Brain pericyte (primary cell): ENCODE measurements around the gene ZNF586.
A peak's percentile ranks its signal among the peaks of the same experiment; 100 is the strongest.
"Not testable (repeated sequence)": the region's sequence is repeated elsewhere in the genome, so short reads cannot be mapped to it uniquely, and the experiment has no call there.

ENCODE experiments used
- DNase-seq: peaks from one replicate; pipeline ENCODE4 v3.0.0-alpha.2; 2012; ENCODE audit warnings: low read depth, low spot score

Gene ZNF586

GRCh38 chr19:57769345-57770131 lies at the start of gene ZNF586:
Gene ZNF586 (plus strand): TSS chr19:57769676. CDS start chr19:57769843, 167 bp downstream.
- peak; percentile 70 for DNase-seq

GRCh38 chr19:57719901-57720519 lies 49.5 kb upstream of the ZNF586 start:
- no peak for DNase-seq

GRCh38 chr19:57720878-57721277 lies 48.6 kb upstream of the ZNF586 start:
- DNase-seq: no peak

- DNase-seq: not testable (repeated sequence)
These were observed 31.2 kb upstream of the ZNF586 start for GRCh38 chr19:57738320-57738719.

GRCh38 chr19:57738770-57739169 lies 30.7 kb upstream of the ZNF586 start:
- not testable (repeated sequence) for DNase-seq

- DNase-seq: peak; percentile 63
These were observed 22.6 kb upstream of the ZNF586 start, which contains the start of gene ZNF776 for GRCh38 chr19:57746580-57747471. Gene ZNF776 (plus strand): TSS chr19:57746815. CDS start chr19:57747059, 244 bp downstream.

GRCh38 chr19:57747472-57747807 lies 22.0 kb upstream of the ZNF586 start:
- no peak for DNase-seq

GRCh38 chr19:57748029-57748428 lies 21.4 kb upstream of the ZNF586 start:
- no peak for DNase-seq

- no peak for DNase-seq
These were observed 15.3 kb upstream of the ZNF586 start for GRCh38 chr19:57754091-57754673.

- no peak for DNase-seq
These were observed 14.4 kb upstream of the ZNF586 start for GRCh38 chr19:57755031-57755430.

- DNase-seq: no peak
These were observed 11.5 kb upstream of the ZNF586 start for GRCh38 chr19:57757941-57758340.

GRCh38 chr19:57759096-57759495 lies 10.4 kb upstream of the ZNF586 start:
- DNase-seq: no peak

- no peak for DNase-seq
These were observed 1.9 kb downstream of the ZNF586 start for GRCh38 chr19:57771417-57771816.

GRCh38 chr19:57773488-57773887 lies 4.0 kb downstream of the ZNF586 start:
- DNase-seq: no peak

- no peak for DNase-seq
These were observed 7.4 kb downstream of the ZNF586 start for GRCh38 chr19:57776764-57777296.

- DNase-seq: no peak
These were observed 8.9 kb downstream of the ZNF586 start for GRCh38 chr19:57778336-57778735.

- DNase-seq: no peak
These were observed 9.9 kb downstream of the ZNF586 start for GRCh38 chr19:57779220-57779845.

GRCh38 chr19:57786286-57786685 lies 16.8 kb downstream of the ZNF586 start:
- DNase-seq: no peak

- no peak for DNase-seq
These were observed 17.4 kb downstream of the ZNF586 start for GRCh38 chr19:57786906-57787305.

GRCh38 chr19:57788114-57788692 lies 18.7 kb downstream of the ZNF586 start:
- no peak for DNase-seq

- no peak for DNase-seq
These were observed 19.8 kb downstream of the ZNF586 start for GRCh38 chr19:57789288-57789687.
